Mesenchymal stem cell (in vitro differentiated cells and primary cell): ENCODE data around the gene HPGDS.

ENCODE experiments used
- DNase-seq: peaks from one replicate; pipeline ENCODE4 v3.0.0-alpha.2; 2013
- H2AFZ ChIP-seq: one replicate; pipeline ENCODE4 v1.6.1; 2013; ENCODE audit warnings: low read depth, mild to moderate bottlenecking, control low read depth, inconsistent platforms, low read length, moderate library complexity
- H2AK5ac ChIP-seq: 2 replicates; pipeline ENCODE4 v1.6.1; 2013; ENCODE audit warnings: low read length, moderate library complexity, mild to moderate bottlenecking, inconsistent platforms; ENCODE audit not compliant: severe bottlenecking
- H2BK120ac ChIP-seq: one replicate; pipeline ENCODE4 v1.6.1; 2013; ENCODE audit warnings: low read depth, mild to moderate bottlenecking, inconsistent platforms, low read length, moderate library complexity
- H2BK12ac ChIP-seq, 2 experiments: one replicate each; pipeline ENCODE4 v1.6.1; 2013; ENCODE audit warnings: inconsistent platforms in 2 of 2, low read length in 2 of 2, mild to moderate bottlenecking in 2 of 2, moderate library complexity in 2 of 2, control low read depth in 1 of 2
- H2BK15ac ChIP-seq: one replicate; pipeline ENCODE4 v1.6.1; 2013; ENCODE audit warnings: mild to moderate bottlenecking, low read depth, inconsistent platforms; ENCODE audit not compliant: poor library complexity, severe bottlenecking
- H2BK5ac ChIP-seq: 2 replicates; pipeline ENCODE4 v1.6.1; 2013; ENCODE audit warnings: low read depth, mild to moderate bottlenecking, low read length, control low read depth, inconsistent platforms; ENCODE audit not compliant: poor library complexity, severe bottlenecking
- H3K14ac ChIP-seq, 2 experiments: one replicate each; pipeline ENCODE4 v1.6.1; 2013; ENCODE audit warnings: inconsistent platforms in 2 of 2, low read length in 2 of 2, control low read depth in 1 of 2, mild to moderate bottlenecking in 1 of 2, moderate library complexity in 1 of 2
- H3K18ac ChIP-seq, 2 experiments: one replicate each; pipeline ENCODE4 v1.6.1; 2013; ENCODE audit warnings: inconsistent platforms in 2 of 2, low read length in 2 of 2, control low read depth in 1 of 2, low read depth in 1 of 2, mild to moderate bottlenecking in 1 of 2
- H3K23ac ChIP-seq, 2 experiments: one replicate each; pipeline ENCODE4 v1.6.1; 2013; ENCODE audit warnings: inconsistent platforms in 2 of 2, low read length in 2 of 2, mild to moderate bottlenecking in 2 of 2, moderate library complexity in 2 of 2, control low read depth in 1 of 2
- H3K27ac ChIP-seq: 2 replicates; pipeline ENCODE4 v1.5.1; 2013; ENCODE audit warnings: mild to moderate bottlenecking, moderate library complexity, low read length, control low read depth, inconsistent platforms; ENCODE audit not compliant: poor library complexity, severe bottlenecking
- H3K27me3 ChIP-seq, 2 experiments: 2 replicates each; pipeline versions ENCODE4 v1.6.1 to v1.7.0; 2013; ENCODE audit warnings: low read length in 2 of 2, mild to moderate bottlenecking in 2 of 2, moderate library complexity in 2 of 2, control low read depth in 1 of 2, inconsistent platforms in 1 of 2; ENCODE audit not compliant: control insufficient read depth in 1 of 2, insufficient read depth in 1 of 2
- H3K36me3 ChIP-seq, 2 experiments: 2 replicates each; pipeline versions ENCODE4 v1.6.1 to v1.7.0; 2013; ENCODE audit warnings: low read length in 2 of 2, control low read depth in 1 of 2, inconsistent platforms in 1 of 2, low read depth in 1 of 2, mild to moderate bottlenecking in 1 of 2; ENCODE audit not compliant: insufficient read depth in 2 of 2, control insufficient read depth in 1 of 2
- H3K4ac ChIP-seq, 2 experiments: one replicate each; pipeline ENCODE4 v1.6.1; 2013; ENCODE audit warnings: inconsistent platforms in 2 of 2, low read length in 2 of 2, mild to moderate bottlenecking in 2 of 2, moderate library complexity in 2 of 2, control low read depth in 1 of 2, low read depth in 1 of 2
- H3K4me1 ChIP-seq: 2 replicates; pipeline ENCODE4 v1.6.1; 2013; ENCODE audit warnings: low read depth, low read length, control low read depth; ENCODE audit not compliant: control insufficient read depth, insufficient read depth
- H3K4me2 ChIP-seq: 2 replicates; pipeline ENCODE4 v1.6.1; 2013; ENCODE audit warnings: low read length, mild to moderate bottlenecking, inconsistent platforms; ENCODE audit not compliant: poor library complexity, severe bottlenecking
- H3K4me3 ChIP-seq, 2 experiments: 2 replicates each; pipeline versions ENCODE4 v1.5.1 to v1.7.0; 2013; ENCODE audit warnings: low read length in 2 of 2, mild to moderate bottlenecking in 2 of 2, control low read depth in 1 of 2, low read depth in 1 of 2; ENCODE audit not compliant: insufficient read depth in 1 of 2
- H3K79me1 ChIP-seq: replicated peaks from 2 replicates; pipeline ENCODE4 v1.6.1; 2013; ENCODE audit warnings: mild to moderate bottlenecking, control low read depth, low read length, inconsistent platforms; ENCODE audit not compliant: poor library complexity, severe bottlenecking
- H3K9ac ChIP-seq: 2 replicates; pipeline ENCODE4 v1.7.0; 2013; ENCODE audit warnings: mild to moderate bottlenecking, low read length, moderate library complexity
- H3K9me3 ChIP-seq: 2 replicates; pipeline ENCODE4 v1.7.0; 2013; ENCODE audit warnings: mild to moderate bottlenecking, low read length; ENCODE audit not compliant: control insufficient read depth
- H4K8ac ChIP-seq: one replicate; pipeline ENCODE4 v1.6.1; 2013; ENCODE audit warnings: inconsistent platforms, mild to moderate bottlenecking, low read length, moderate library complexity
- H4K91ac ChIP-seq: one replicate; pipeline ENCODE4 v1.6.1; 2013; ENCODE audit warnings: mild to moderate bottlenecking, low read length, inconsistent platforms
- WGBS: methylation state at CpG from one replicate; pipeline ENCODE4 v1.1.7; 2013; ENCODE audit warnings: mixed read lengths; 5-methylcytosine and 5-hydroxymethylcytosine counted together

The HPGDS gene

DNA sequence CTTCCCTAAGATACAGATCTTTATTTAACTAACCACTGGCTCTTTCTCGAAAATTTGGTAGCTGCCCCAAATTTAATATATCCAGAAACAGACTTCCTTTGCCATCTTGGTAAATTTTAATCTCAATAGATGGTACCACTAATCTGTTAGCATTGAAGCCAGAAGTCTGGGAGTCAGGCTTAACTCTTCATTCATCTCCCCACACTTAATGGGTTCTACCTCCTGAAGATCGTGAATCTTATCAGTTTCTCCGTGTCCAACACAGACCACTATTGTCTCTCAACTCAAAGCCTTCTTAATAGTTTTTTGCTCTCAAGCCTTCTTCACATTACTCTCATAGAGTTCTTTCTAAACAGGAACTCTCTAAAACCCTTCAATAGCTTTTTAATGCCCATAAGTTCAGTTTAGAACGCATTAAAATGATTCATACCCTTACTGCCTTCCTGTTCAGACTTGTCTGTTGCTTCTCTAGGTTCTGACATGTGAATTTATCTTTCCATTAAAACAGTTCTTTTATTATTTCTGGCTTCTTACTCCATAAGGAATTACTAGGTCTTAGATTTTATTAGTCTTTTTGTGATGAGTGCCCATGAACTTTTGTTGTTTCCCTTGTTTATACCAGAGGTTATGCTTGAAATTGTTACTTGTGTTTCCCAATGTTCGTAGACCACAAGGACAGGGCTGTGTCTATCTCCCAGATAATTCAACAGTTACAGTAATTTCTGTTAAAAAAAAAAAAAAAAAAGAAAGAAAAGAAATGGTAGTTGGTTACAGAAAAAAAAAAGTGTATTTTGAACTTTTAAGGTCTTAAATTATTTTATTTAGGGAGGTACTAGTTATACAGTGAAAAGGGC is 80.2 kb downstream of the HPGDS start:
- Histone ChIP-seq H4K8ac (no peak overlapping the region), H3K27me3 (no peaks in the 10 kb centered on the region), H2AFZ (no peak overlapping the region), H3K36me3 (peaks cover 0 to 73% of the 10 kb centered on the region in 2 experiments), H3K4me2 (no peak overlapping the region), H3K4ac (no peak overlapping the region), H3K9me3 (no peaks in the 10 kb centered on the region), H3K23ac (no peak overlapping the region), H3K14ac (no peak overlapping the region), H4K91ac (no peak overlapping the region), H3K18ac (no peak overlapping the region), H3K4me3 (no peak overlapping the region), H3K4me1 (no peaks in the 10 kb centered on the region), H3K79me1 (peaks cover 18% of the 10 kb centered on the region), H3K27ac (no peak overlapping the region), H2AK5ac (no peak overlapping the region), H2BK120ac (no peak overlapping the region), H2BK5ac (no peak overlapping the region), H3K9ac (no peak overlapping the region), H2BK15ac (no peak overlapping the region), H2BK12ac (no peak overlapping the region)
- peak; percentile 52 for DNase-seq
- WGBS = 47% methylated on average over 4 of the region's 5 CpGs

DNA sequence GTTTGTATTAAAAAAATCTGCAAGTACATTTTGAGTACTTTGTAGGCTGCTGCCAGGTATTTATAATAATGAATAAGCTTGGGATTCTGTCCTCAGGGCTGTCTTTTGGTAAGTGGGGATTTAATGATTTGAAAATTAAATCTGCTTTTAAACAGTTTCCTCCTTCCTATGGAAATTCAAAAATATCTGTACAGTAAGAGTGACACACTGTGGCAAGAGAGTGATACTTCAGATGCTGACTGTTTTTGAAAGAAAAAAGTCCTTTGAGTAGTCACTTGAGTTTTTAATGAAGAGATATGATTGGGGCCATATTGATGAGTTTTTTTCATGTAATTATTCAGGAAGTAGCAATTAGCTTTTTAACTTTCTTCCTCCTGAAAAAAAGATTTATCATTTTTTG is 85.8 kb downstream of the HPGDS start:
- H2BK15ac ChIP-seq = no peak overlapping the region
- H3K14ac ChIP-seq = no peak overlapping the region
- H4K91ac ChIP-seq = no peak overlapping the region
- no peak overlapping the region for H2BK5ac ChIP-seq
- peaks cover 13% of the 10 kb centered on the region for H3K79me1 ChIP-seq
- peak; percentile 19 for DNase-seq
- no peak overlapping the region for H3K27ac ChIP-seq
- no peaks in the 10 kb centered on the region for H3K27me3 ChIP-seq
- no peak overlapping the region for H3K23ac ChIP-seq
- H3K18ac ChIP-seq = no peak overlapping the region
- no peak overlapping the region for H2AK5ac ChIP-seq
- H3K4me1 ChIP-seq = no peaks in the 10 kb centered on the region
- H3K4me2 ChIP-seq = no peak overlapping the region
- H2AFZ ChIP-seq = no peak overlapping the region
- no peak overlapping the region for H3K4me3 ChIP-seq
- H3K9ac ChIP-seq = no peak overlapping the region
- no peak overlapping the region for H2BK12ac ChIP-seq
- peaks cover 4 to 75% of the 10 kb centered on the region in 2 experiments for H3K36me3 ChIP-seq
- H3K4ac ChIP-seq = no peak overlapping the region
- no peak overlapping the region for H4K8ac ChIP-seq
- no peak overlapping the region for H2BK120ac ChIP-seq
- no peaks in the 10 kb centered on the region for H3K9me3 ChIP-seq

- H2AFZ ChIP-seq = no peak overlapping the region
- H3K14ac ChIP-seq = no peak overlapping the region
- H3K4me1 ChIP-seq = no peaks in the 10 kb centered on the region
- WGBS = 83% methylated on average over 8 of the region's 8 CpGs
- H3K36me3 ChIP-seq = peaks cover 4 to 73% of the 10 kb centered on the region in 2 experiments
- H4K91ac ChIP-seq = no peak overlapping the region
- H3K4me3 ChIP-seq = no peak overlapping the region
- H2BK120ac ChIP-seq = no peak overlapping the region
- H3K9ac ChIP-seq = no peak overlapping the region
- H3K9me3 ChIP-seq = no peaks in the 10 kb centered on the region
- no peak overlapping the region for H2BK12ac ChIP-seq
- no peak overlapping the region for H2AK5ac ChIP-seq
- H2BK15ac ChIP-seq = no peak overlapping the region
- H4K8ac ChIP-seq = no peak overlapping the region
- no peaks in the 10 kb centered on the region for H3K27me3 ChIP-seq
- H3K4ac ChIP-seq = no peak overlapping the region
- no peak overlapping the region for H3K23ac ChIP-seq
- no peak overlapping the region for H3K4me2 ChIP-seq
- DNase-seq = no peak
- H3K18ac ChIP-seq = no peak overlapping the region
- peaks cover 9% of the 10 kb centered on the region for H3K79me1 ChIP-seq
- H2BK5ac ChIP-seq = no peak overlapping the region
- no peak overlapping the region for H3K27ac ChIP-seq
Observed at GRCh38 chr4:94256144-94256783, 86.4 kb downstream of the HPGDS start.

GRCh38 chr4:94253036-94253435 is 89.6 kb downstream of the HPGDS start:
- H2BK120ac ChIP-seq = no peak overlapping the region
- no peak overlapping the region for H3K14ac ChIP-seq
- H3K9me3 ChIP-seq = no peaks in the 10 kb centered on the region
- H2AK5ac ChIP-seq = no peak overlapping the region
- H4K8ac ChIP-seq = no peak overlapping the region
- 74% methylated on average over 2 of the region's 3 CpGs for WGBS
- peak; percentile 12 for DNase-seq
- no peak overlapping the region for H3K9ac ChIP-seq
- H3K36me3 ChIP-seq = peaks cover 4 to 80% of the 10 kb centered on the region in 2 experiments
- no peak overlapping the region for H4K91ac ChIP-seq
- no peak overlapping the region for H3K4me3 ChIP-seq
- H3K4me2 ChIP-seq = no peak overlapping the region
- no peak overlapping the region for H2BK15ac ChIP-seq
- H2BK5ac ChIP-seq = no peak overlapping the region
- H3K27me3 ChIP-seq = no peaks in the 10 kb centered on the region
- H3K18ac ChIP-seq = no peak overlapping the region
- H3K23ac ChIP-seq = no peak overlapping the region
- no peak overlapping the region for H3K27ac ChIP-seq
- H3K79me1 ChIP-seq = peaks cover 3% of the 10 kb centered on the region
- no peak overlapping the region for H2BK12ac ChIP-seq
- H3K4me1 ChIP-seq = no peaks in the 10 kb centered on the region
- H3K4ac ChIP-seq = no peak overlapping the region
- H2AFZ ChIP-seq = no peak overlapping the region
